Smooth muscle cell of trachea (primary cell): ENCODE data around the gene PDLIM1. TPM values are rescaled to one million over a fixed set of nuclear protein-coding genes. Genes with fewer than 3 reads are reported as not detected.

ENCODE experiments used
- total RNA-seq: library from RNA; depleted of rRNA; stranded (reverse); fragments of >200 nt; gene quantifications from 2 replicates; pipeline ENCODE4 v1.2.1, GENCODE V29; 2014

Gene PDLIM1
- total RNA-seq = 15.0 and 16.0 TPM in 2 replicates

DNA sequence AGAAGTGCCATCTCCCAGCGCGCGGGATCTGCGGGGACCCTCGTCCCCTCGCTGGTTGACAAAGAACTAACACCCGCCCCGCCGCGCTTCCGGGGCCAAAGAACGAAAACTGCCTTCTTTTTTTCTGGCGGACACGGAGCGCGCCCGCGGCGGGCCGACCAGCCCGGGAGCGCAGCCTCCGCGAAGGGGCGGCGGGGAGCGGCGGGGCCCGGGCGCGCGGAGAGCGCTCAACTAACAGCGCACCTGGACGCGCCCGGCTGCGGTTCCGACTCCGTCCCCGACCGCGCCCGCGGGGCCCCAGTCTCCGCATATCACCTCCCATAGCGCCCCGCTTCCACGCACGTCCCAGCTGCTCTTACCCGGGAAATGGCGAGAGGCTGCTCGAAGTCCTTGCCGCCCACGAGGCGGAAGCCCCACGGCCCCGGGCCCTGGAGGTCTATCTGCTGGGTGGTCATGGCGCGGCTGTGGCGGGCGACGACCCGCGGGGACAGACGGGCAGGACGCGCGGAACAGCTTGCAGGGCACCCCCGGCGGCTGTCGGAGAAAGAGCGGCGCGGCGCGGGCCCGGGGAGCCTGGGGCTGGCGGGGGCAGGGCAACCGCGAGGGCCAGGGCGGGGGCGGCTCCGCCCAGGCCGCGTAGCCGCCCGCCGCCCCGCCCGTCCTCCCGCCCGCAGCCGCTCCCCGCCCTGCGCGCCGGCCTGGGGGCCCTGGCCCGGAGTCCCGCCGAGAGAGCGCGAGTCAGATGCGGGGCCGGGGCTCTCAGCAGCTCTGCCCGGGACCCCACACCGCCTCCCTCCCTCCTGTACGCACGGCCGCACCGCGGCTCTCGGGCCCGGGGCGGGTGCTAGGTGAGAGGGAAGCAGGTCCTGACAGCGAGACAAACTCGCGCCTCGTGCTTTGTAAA, at the start of gene PDLIM1:
PDLIM1 (minus strand) TSS at position 543 of the 904 bp plus-strand sequence; CDS start at position 455, 88 bp downstream.

GRCh38 chr10:95193944-95194343, 96.9 kb downstream of the PDLIM1 start, which contains the start of gene ACSM6:
ACSM6 (plus strand) TSS chr10:95194238; CDS start chr10:95194486, 248 bp downstream.

Other genes starting within 250 kb of the PDLIM1 start
- gene CYP2C8, start 221.5 kb downstream of the PDLIM1 start, total RNA-seq = 0.33 TPM in 1 of 2 replicates, not detected in the other
- gene ACSM6, start 96.8 kb downstream of the PDLIM1 start, total RNA-seq = not detected in 2 replicates